GM18519 (cell line): ENCODE measurements around the gene CNST.

Experiments
- ATAC-seq: cut with Tn5 transposase; IDR thresholded peaks from one replicate; pipeline ENCODE4 v1.9.1; 2021; ENCODE audit warnings: mild to moderate bottlenecking, moderate library complexity; ENCODE audit not compliant: unreplicated experiment, low FRiP score

CNST gene

GRCh38 chr1:246566128-246566812 lies at the start of gene CNST, which contains the start of gene TFB2M:
Gene CNST (plus strand): TSS chr1:246566456. CDS start chr1:246591563, 25,107 bp downstream.
Gene TFB2M (minus strand): TSS chr1:246566261. CDS start chr1:246566138, 123 bp downstream.
- ATAC-seq, result peak; percentile 95

GRCh38 chr1:246517391-246517790 lies 48.9 kb upstream of the CNST start:
- ATAC-seq, result no peak

DNA sequence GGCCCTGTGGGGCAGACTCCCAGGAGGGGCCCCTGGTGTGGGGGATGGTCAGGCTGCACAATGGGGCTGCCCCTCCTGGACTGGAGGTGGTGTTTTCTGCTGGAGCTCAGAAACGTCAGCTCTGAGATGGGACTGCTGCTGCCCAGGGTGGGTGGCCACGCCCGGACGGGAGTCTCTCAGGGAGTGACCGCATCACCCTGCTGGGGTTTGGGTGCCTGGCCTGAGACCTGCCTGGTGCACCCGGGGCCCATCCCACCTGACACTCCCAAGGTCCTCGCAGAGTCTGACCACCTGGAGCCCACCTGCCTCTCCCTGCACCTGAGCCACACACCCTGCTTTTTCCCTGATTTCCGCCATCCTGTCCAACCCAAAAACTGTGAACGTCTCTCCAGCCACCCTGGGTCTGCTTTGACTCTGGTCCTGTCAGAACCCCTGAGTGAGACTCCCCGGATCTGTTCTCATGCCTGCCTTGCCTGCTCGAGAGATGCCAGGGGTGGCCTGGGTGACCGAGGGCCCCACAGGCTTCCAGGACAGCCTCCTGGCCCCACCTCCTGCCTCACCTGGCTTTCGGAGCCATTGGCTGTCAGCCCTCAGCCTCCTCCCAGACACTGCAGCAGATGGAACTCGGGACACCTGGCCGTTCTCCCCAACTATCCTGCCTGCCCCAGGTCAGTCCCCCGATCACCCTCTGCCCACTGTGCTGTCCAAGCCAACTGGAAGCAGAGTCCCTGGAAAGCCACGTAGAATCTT lies 47.6 kb upstream of the CNST start:
- no peak for ATAC-seq

- no peak for ATAC-seq
These were observed 46.7 kb upstream of the CNST start for GRCh38 chr1:246519514-246519913.

DNA sequence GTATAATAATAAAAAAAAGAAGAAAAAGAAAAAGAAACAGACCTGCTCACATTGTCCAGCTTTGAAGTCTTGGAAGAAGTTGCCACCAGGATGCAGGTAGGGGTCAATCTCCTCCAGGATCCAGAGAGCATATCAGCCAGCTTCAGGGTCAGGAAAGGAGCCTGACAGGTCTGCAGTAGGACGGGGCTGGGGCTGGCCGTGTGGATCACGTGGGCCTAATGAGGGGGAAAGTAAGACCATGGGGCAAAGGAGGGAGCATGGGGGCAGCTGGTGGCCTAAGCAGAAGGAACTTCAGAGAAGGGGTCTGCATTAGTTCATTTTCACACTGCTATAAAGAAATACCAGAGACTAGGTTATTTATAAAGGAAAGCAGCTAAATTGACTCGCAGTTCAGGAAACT lies 39.9 kb upstream of the CNST start:
- no peak for ATAC-seq

- no peak for ATAC-seq
These were observed 39.3 kb upstream of the CNST start for GRCh38 chr1:246526915-246527314.

GRCh38 chr1:246527402-246528088 lies 38.7 kb upstream of the CNST start:
- ATAC-seq, result no peak

- no peak for ATAC-seq
These were observed 37.1 kb upstream of the CNST start for GRCh38 chr1:246528933-246529731.

GRCh38 chr1:246530482-246530881 lies 35.8 kb upstream of the CNST start:
- ATAC-seq, result no peak

- no peak for ATAC-seq
These were observed 33.7 kb upstream of the CNST start for GRCh38 chr1:246532519-246532918.

GRCh38 chr1:246533371-246533905 lies 32.8 kb upstream of the CNST start:
- no peak for ATAC-seq

- no peak for ATAC-seq
These were observed 32.1 kb upstream of the CNST start for GRCh38 chr1:246534114-246534513.

DNA sequence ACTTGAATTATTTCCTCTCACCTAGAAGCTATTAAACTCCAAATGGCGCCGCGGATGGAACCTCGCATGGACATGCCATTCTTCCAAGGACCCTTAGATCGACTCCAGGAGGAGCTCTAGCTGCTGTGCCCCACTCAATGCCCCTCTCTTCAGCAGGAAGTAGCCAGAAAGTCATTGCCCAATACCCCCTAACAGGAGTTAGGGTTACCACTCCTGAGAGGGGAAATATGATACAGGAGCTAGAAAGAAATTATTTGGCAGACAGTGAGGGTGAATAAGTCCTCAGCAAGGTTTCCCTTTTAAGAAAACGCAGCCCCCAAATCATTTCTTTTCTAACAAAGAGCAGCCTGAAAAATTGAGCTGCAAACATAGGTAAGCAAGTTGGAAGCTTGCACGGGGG lies 28.8 kb upstream of the CNST start:
- no peak for ATAC-seq

DNA sequence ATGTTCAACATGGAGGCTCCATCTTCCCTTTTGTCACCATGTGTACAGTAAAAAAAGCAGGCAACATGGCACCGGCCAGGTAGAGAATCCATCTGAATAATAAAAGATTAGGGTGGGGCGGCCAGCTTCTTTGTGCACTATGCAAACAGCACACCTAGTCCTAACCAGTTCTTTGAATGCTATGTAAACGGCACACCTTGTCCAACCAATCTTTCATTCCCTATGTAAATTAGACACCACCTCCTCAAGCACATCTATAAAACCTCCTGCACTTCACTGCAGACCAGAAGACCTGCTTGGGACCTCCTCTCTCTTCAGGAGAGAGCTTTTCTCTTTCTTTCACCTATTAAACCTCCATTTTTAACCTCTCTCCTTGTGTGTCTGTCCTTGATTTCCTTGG lies 28.4 kb upstream of the CNST start:
- ATAC-seq, result no peak

GRCh38 chr1:246540738-246541491 lies 25.3 kb upstream of the CNST start:
- ATAC-seq, result no peak

- ATAC-seq, result no peak
These were observed 22.3 kb upstream of the CNST start for GRCh38 chr1:246544001-246544400.

GRCh38 chr1:246549665-246550064 lies 16.6 kb upstream of the CNST start:
- no peak for ATAC-seq

DNA sequence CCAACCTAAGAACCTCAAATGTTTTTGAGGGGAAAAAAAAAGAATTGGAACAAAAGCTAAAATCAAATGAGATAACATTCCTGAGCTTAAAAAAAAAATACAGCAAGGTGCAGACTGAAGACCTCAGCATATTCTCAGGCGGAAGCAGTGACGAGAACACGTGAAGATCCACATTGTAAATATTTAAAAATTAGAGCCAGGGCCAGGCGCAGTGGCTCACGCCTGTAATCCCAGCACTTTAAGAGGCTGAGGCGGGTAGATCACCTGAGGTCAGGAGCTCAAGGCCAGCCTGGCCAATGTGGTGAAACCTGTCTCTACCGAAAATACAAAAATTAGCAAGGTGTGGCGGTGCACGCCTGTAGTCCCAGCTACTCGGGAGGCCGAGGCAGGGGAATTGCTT lies 15.9 kb upstream of the CNST start:
- no peak for ATAC-seq

GRCh38 chr1:246552110-246552509 lies 14.1 kb upstream of the CNST start:
- no peak for ATAC-seq

GRCh38 chr1:246554201-246554600 lies 12.1 kb upstream of the CNST start:
- ATAC-seq, result no peak
